ENCODE results near the gene DNAJA3. TPM values are rescaled to one million over a fixed set of nuclear protein-coding genes. Genes with fewer than 3 reads are reported as not detected.

DNAJA3 gene
- total and polyA plus RNA-seq, 2 experiments from 2014 or later: 60.5 to 70.7 TPM

DNA sequence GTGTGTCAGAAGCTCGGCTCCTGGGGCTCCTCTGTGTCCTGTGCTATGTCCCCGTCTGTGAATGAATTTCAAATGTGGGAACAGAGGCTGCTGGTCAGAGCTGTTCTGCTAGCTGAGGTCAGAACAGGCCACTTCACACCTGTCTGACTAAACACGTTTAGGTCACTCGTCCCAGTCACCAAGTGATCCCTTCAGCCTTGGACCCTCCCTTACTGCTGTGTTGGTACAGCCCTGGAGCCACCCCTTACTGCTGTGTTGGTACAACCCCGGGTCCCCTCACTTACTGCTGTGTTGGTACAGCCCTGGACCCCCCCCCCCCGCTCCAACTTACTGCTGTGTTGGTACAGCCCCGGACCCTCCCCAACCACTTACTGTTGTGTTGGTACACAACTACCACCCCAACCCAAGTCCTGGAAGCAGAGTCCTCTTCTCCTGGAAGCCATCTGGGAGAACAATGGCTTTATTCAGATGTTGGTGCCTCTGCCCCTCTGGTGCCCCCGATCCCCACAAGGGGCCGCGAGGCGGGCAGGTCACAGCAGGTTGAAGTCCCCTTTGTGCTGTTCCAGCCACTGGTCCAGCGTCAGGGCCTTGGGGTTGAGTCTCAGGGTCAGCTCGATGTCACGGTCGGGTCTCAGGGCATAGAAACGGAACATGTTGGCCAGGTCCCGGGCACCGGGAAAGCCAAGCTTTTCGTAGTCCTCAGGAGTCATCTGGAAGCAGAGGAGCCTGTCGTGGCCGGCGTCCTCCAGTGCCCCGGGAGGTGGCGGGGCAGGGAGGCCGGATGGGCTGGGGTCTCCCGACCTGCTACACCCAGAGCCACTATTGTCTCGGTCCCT, 35.8 kb downstream of the DNAJA3 start:
- DNase-seq (ENCODE audit: low read depth in 1 of 2, low spot score in 1 of 2): peak in 1 of 2 donors; percentile 3

GRCh38 chr16:4463522-4464163, 38.0 kb downstream of the DNAJA3 start:
- Histone ChIP-seq H3K36me3 (peaks cover 5% of the 10 kb centered on the region), H3K4me3 (no peak overlapping the region), H3K4me1 (ENCODE audit: low read depth) (no peaks in the 10 kb centered on the region), H3K9me3 (ENCODE audit: low read depth) (no peaks in the 10 kb centered on the region), H3K27ac (no peak overlapping the region), H3K27me3 (no peaks in the 10 kb centered on the region)
- DNase-seq (ENCODE audit: low read depth in 1 of 2, low spot score in 1 of 2): no peak
- no peak for TF ChIP-seq CTCF (IDR thresholded peaks at IDR 0.05; ENCODE audit: low read depth, low read length)

More for the DNA sequence above, 35.8 kb downstream of the DNAJA3 start:
- Histone ChIP-seq H3K36me3 (peaks cover 15% of the 10 kb centered on the region), H3K27ac (no peak overlapping the region), H3K27me3 (no peaks in the 10 kb centered on the region), H3K4me3 (no peak overlapping the region), H3K9me3 (ENCODE audit: low read depth) (no peaks in the 10 kb centered on the region), H3K4me1 (ENCODE audit: low read depth) (no peaks in the 10 kb centered on the region)
- no peak for TF ChIP-seq CTCF (IDR thresholded peaks at IDR 0.05; ENCODE audit: low read depth, low read length)

- peaks cover 3% of the 10 kb centered on the region for H3K36me3 ChIP-seq
- H3K9me3 ChIP-seq (ENCODE audit: low read depth): no peaks in the 10 kb centered on the region
- no peak for TF ChIP-seq CTCF (IDR thresholded peaks at IDR 0.05; ENCODE audit: low read depth, low read length)
- DNase-seq (ENCODE audit: low read depth in 1 of 2, low spot score in 1 of 2): peak in 1 of 2 donors; percentile 27
- no peaks in the 10 kb centered on the region for H3K4me1 ChIP-seq (ENCODE audit: low read depth)
- H3K27ac ChIP-seq: peak overlapping the region; percentile 0
- no peak overlapping the region for H3K4me3 ChIP-seq
- no peaks in the 10 kb centered on the region for H3K27me3 ChIP-seq
Measured at GRCh38 chr16:4465977-4466779, 40.5 kb downstream of the DNAJA3 start.

DNA sequence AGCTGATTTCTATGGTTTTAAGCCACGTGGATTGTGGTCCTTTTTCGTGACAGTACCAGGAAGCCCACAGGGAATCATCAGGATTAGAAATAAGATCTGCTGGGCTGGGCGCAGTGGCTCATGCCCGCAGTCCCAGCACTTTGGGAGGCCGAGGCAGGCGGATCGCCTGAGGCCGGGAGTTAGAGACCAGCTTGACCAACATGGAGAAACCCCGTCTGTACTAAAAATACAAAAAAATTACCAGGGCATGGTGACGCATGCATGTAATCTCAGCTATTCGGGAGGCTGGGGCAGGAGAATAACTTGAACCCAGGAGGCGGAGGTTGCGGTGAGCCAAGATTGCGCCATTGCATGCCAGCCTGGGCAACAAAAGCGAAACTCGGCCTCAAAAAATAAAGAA, 42.2 kb downstream of the DNAJA3 start:
- no peaks in the 10 kb centered on the region for H3K9me3 ChIP-seq (ENCODE audit: low read depth)
- TF ChIP-seq CTCF (IDR thresholded peaks at IDR 0.05; ENCODE audit: low read depth, low read length): no peak
- no peaks in the 10 kb centered on the region for H3K27me3 ChIP-seq
- H3K36me3 ChIP-seq: peaks cover 3% of the 10 kb centered on the region
- DNase-seq (ENCODE audit: low read depth in 1 of 2, low spot score in 1 of 2): no peak
- no peak overlapping the region for H3K27ac ChIP-seq
- no peak overlapping the region for H3K4me3 ChIP-seq
- H3K4me1 ChIP-seq (ENCODE audit: low read depth): no peaks in the 10 kb centered on the region

DNA sequence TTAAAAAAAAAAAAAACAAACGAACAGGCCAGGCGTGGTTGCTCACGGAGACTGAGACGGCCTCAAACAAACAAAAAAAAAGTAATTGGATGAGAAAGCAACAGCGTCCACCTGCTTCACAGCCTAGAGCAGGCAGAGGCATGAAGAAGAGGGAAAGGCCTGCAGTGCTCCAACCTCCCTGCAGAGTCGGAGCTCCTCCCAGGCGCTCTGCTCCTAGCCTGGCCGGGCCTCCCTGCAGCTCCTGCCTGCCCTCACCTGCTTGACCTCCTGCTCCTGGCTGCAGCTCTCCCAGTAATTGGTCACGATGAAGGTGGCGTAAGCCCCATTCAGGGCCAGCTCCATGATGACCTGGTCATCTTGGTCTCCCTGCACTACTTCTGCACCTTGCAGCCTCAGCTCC, 43.3 kb downstream of the DNAJA3 start:
- Histone ChIP-seq H3K27me3 (no peaks in the 10 kb centered on the region), H3K9me3 (ENCODE audit: low read depth) (no peaks in the 10 kb centered on the region), H3K36me3 (peaks cover 3% of the 10 kb centered on the region), H3K27ac (no peak overlapping the region), H3K4me3 (no peak overlapping the region), H3K4me1 (ENCODE audit: low read depth) (no peaks in the 10 kb centered on the region)
- no peak for TF ChIP-seq CTCF (IDR thresholded peaks at IDR 0.05; ENCODE audit: low read depth, low read length)
- DNase-seq (ENCODE audit: low read depth in 1 of 2, low spot score in 1 of 2): no peak
